ENCODE measurements around the gene UGT2A3. TPM values are rescaled to one million over a fixed set of nuclear protein-coding genes. Genes with fewer than 3 reads are reported as not detected.

UGT2A3 gene
- total and polyA plus RNA-seq, 4 donors, result 16.3 to 41.4 (median 28.2) TPM

- DNase-seq (ENCODE audit: low spot score), result no peak
- H3K27ac ChIP-seq (ENCODE audit: low read depth in 1 of 2, low read length in 2 of 2), result peak overlapping the region; percentile 92 to 93
- no peaks in the 10 kb centered on the region for H3K9me3 ChIP-seq (ENCODE audit: control insufficient read depth in 4 of 4, low read length in 3 of 4)
- peaks cover 3 to 38% (median 29%) of the 10 kb centered on the region in 4 donors for H3K4me1 ChIP-seq (ENCODE audit: control insufficient read depth in 4 of 4, insufficient read depth in 4 of 4, low read length in 3 of 4)
- TF ChIP-seq SP1 (IDR thresholded peaks at IDR 0.05) (no peak), CTCF (IDR thresholded peaks at IDR 0.05; ENCODE audit: low read depth, low read length, missing input control) (no peak), REST (IDR thresholded peaks at IDR 0.05) (no peak), FOXA1 (IDR thresholded peaks at IDR 0.05) (no peak), YY1 (IDR thresholded peaks at IDR 0.05) (no peak), TAF1 (conservative IDR thresholded peaks at IDR 0.05) (no peak), GABPA (IDR thresholded peaks at IDR 0.05 in 1 of 2, conservative IDR thresholded peaks at IDR 0.05 in 1 of 2) (no peak), NR2F2 (IDR thresholded peaks at IDR 0.05) (no peak), HNF4G (IDR thresholded peaks at IDR 0.05) (no peak), JUND (IDR thresholded peaks at IDR 0.05) (no peak), MAX (IDR thresholded peaks at IDR 0.05) (no peak), RXRA (IDR thresholded peaks at IDR 0.05) (no peak), RAD21 (IDR thresholded peaks at IDR 0.05) (no peak), FOXA2 (IDR thresholded peaks at IDR 0.05) (no peak), ATF3 (IDR thresholded peaks at IDR 0.05) (no peak), ZBTB33 (IDR thresholded peaks at IDR 0.05) (no peak)
- H3K9ac ChIP-seq (ENCODE audit: low read depth in 1 of 2, low read length in 2 of 2), result peak overlapping the region in 1 of 2 donors; percentile 31
- H3K27me3 ChIP-seq (ENCODE audit: control insufficient read depth in 4 of 4, insufficient read depth in 4 of 4, low read length in 3 of 4), result no peaks in the 10 kb centered on the region
- WGBS, result 89% methylated on average over 3 of the region's 3 CpGs
- no peak overlapping the region for H3K4me3 ChIP-seq (ENCODE audit: low read depth in 1 of 3, low read length in 3 of 3)
- no peaks in the 10 kb centered on the region for H3K36me3 ChIP-seq (ENCODE audit: control insufficient read depth in 4 of 4, insufficient read depth in 3 of 4, low read depth in 1 of 4, low read length in 3 of 4)
These were observed 44.4 kb downstream of the UGT2A3 start for GRCh38 chr4:68907245-68907644.

- peak overlapping the region; percentile 83 to 92 for H3K9ac ChIP-seq (ENCODE audit: low read depth in 1 of 2, low read length in 2 of 2)
- H3K27ac ChIP-seq (ENCODE audit: low read depth in 1 of 2, low read length in 2 of 2), result peak overlapping the region; percentile 92 to 93
- no peak for DNase-seq (ENCODE audit: low spot score)
- TF ChIP-seq ZBTB33 (IDR thresholded peaks at IDR 0.05) (no peak), CTCF (IDR thresholded peaks at IDR 0.05; ENCODE audit: low read depth, low read length, missing input control) (no peak), SP1 (IDR thresholded peaks at IDR 0.05) (no peak), HNF4A (conservative IDR thresholded peaks at IDR 0.05) (no peak), FOXA1 (IDR thresholded peaks at IDR 0.05) (no peak), HNF4G (IDR thresholded peaks at IDR 0.05) (no peak), RXRA (IDR thresholded peaks at IDR 0.05) (no peak), RAD21 (IDR thresholded peaks at IDR 0.05) (no peak), NR2F2 (IDR thresholded peaks at IDR 0.05) (no peak)
These were observed 44.8 kb downstream of the UGT2A3 start for GRCh38 chr4:68906780-68907137.

More at GRCh38 chr4:68906780-68907137, 44.8 kb downstream of the UGT2A3 start:
- Histone ChIP-seq H3K9me3 (ENCODE audit: control insufficient read depth in 4 of 4, low read length in 3 of 4) (no peaks in the 10 kb centered on the region), H3K36me3 (ENCODE audit: control insufficient read depth in 4 of 4, insufficient read depth in 3 of 4, low read depth in 1 of 4, low read length in 3 of 4) (no peaks in the 10 kb centered on the region), H3K4me1 (ENCODE audit: control insufficient read depth in 4 of 4, insufficient read depth in 4 of 4, low read length in 3 of 4) (peaks cover 3 to 41% (median 29%) of the 10 kb centered on the region in 4 donors), H3K27me3 (ENCODE audit: control insufficient read depth in 4 of 4, insufficient read depth in 4 of 4, low read length in 3 of 4) (no peaks in the 10 kb centered on the region), H3K4me3 (ENCODE audit: low read depth in 1 of 3, low read length in 3 of 3) (peak overlapping the region in 2 of 3 donors; percentile 41 to 55)
- WGBS, result 86% methylated on average over 10 of the region's 10 CpGs
